Measurements from ENCODE around the gene PLEKHA7. TPM values are rescaled to one million over a fixed set of nuclear protein-coding genes. Genes with fewer than 3 reads are reported as not detected.
A peak's percentile ranks its signal among the peaks of the same experiment; 100 is the strongest.

Gene PLEKHA7
- total and polyA plus RNA-seq, 2 of the 13 experiments (the other 11 are each of a cell fraction or from before 2014, with no cell fraction given), result 17.5 to 18.7 TPM

DNA sequence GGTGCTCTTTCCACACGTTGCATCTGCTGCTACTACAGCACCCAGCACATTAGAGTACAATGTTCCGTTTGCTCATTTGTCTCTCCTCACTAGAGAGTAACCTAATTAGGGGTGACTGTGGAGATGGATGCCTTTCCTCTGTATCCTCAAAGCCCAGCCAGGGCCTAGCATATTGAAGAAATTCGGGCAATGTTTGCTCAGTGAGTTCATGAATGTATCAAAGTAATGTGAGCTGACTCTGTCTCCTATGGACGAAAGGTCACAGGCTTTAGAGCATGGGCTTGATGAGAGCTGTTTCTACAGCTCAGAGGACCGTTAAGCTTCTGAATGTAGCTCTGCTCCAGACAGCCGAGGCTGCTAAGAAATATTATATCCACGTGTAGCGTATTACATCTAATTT lies 208.3 kb downstream of the PLEKHA7 start (continued):
- TF ChIP-seq, protein P1, sequence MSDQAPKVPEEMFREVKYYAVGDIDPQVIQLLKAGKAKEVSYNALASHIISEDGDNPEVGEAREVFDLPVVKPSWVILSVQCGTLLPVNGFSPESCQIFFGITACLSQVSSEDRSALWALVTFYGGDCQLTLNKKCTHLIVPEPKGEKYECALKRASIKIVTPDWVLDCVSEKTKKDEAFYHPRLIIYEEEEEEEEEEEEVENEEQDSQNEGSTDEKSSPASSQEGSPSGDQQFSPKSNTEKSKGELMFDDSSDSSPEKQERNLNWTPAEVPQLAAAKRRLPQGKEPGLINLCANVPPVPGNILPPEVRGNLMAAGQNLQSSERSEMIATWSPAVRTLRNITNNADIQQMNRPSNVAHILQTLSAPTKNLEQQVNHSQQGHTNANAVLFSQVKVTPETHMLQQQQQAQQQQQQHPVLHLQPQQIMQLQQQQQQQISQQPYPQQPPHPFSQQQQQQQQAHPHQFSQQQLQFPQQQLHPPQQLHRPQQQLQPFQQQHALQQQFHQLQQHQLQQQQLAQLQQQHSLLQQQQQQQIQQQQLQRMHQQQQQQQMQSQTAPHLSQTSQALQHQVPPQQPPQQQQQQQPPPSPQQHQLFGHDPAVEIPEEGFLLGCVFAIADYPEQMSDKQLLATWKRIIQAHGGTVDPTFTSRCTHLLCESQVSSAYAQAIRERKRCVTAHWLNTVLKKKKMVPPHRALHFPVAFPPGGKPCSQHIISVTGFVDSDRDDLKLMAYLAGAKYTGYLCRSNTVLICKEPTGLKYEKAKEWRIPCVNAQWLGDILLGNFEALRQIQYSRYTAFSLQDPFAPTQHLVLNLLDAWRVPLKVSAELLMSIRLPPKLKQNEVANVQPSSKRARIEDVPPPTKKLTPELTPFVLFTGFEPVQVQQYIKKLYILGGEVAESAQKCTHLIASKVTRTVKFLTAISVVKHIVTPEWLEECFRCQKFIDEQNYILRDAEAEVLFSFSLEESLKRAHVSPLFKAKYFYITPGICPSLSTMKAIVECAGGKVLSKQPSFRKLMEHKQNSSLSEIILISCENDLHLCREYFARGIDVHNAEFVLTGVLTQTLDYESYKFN (CRISPR knock-in tag; conservative IDR thresholded peaks at IDR 0.05), result peak; percentile 36; the same call in 1 of the 2 replicates
- TF ChIP-seq MXI1 (IDR thresholded peaks at IDR 0.05; ENCODE audit: borderline replicate concordance, low read depth, low read length), result peak; percentile 26; the same call in 1 of the 3 replicates
- no peak for TF ChIP-seq MAFK (conservative IDR thresholded peaks at IDR 0.05 in 1 of 2, IDR thresholded peaks at IDR 0.05 in 1 of 2; ENCODE audit: low read length in 2 of 2)
- TF ChIP-seq, protein P2, sequence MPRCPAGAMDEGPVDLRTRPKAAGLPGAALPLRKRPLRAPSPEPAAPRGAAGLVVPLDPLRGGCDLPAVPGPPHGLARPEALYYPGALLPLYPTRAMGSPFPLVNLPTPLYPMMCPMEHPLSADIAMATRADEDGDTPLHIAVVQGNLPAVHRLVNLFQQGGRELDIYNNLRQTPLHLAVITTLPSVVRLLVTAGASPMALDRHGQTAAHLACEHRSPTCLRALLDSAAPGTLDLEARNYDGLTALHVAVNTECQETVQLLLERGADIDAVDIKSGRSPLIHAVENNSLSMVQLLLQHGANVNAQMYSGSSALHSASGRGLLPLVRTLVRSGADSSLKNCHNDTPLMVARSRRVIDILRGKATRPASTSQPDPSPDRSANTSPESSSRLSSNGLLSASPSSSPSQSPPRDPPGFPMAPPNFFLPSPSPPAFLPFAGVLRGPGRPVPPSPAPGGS (CRISPR knock-in tag; IDR thresholded peaks at IDR 0.05), result no peak
- peak; percentile 53; the same call in 1 of the 2 replicates for TF ChIP-seq SALL1 (CRISPR knock-in tag; IDR thresholded peaks at IDR 0.05)
- TF ChIP-seq HNF4A (CRISPR knock-in tag; IDR thresholded peaks at IDR 0.05), result peak; percentile 65
- TF ChIP-seq THAP11 (CRISPR knock-in tag; IDR thresholded peaks at IDR 0.05), result 0 out of 2 replicates have a peak, but pooled peaks have one; percentile 16
- no peak for TF ChIP-seq TBX3 (IDR thresholded peaks at IDR 0.05; ENCODE audit: borderline replicate concordance)
- TF ChIP-seq ZFX (CRISPR knock-in tag; IDR thresholded peaks at IDR 0.05; ENCODE audit: low read depth), result peak; percentile 49
- TF ChIP-seq TEAD3 (CRISPR knock-in tag; optimal IDR thresholded peaks at IDR 0.05; ENCODE audit: borderline replicate concordance), result peak; percentile 81
- TF ChIP-seq YY1 (IDR thresholded peaks at IDR 0.05; ENCODE audit: insufficient read depth, insufficient replicate concordance, low read depth, low read length), result no peak
- peak; percentile 95 for TF ChIP-seq SIX1 (CRISPR knock-in tag; IDR thresholded peaks at IDR 0.05; ENCODE audit: borderline replicate concordance)
- TF ChIP-seq TBL1XR1 (IDR thresholded peaks at IDR 0.05; ENCODE audit: borderline replicate concordance, low read length, partially characterized antibody), result peak; percentile 65
- TF ChIP-seq TBX2 (CRISPR knock-in tag; IDR thresholded peaks at IDR 0.05; ENCODE audit: borderline replicate concordance), result peak; percentile 24; the same call in 1 of the 2 replicates
- TF ChIP-seq, protein P3, sequence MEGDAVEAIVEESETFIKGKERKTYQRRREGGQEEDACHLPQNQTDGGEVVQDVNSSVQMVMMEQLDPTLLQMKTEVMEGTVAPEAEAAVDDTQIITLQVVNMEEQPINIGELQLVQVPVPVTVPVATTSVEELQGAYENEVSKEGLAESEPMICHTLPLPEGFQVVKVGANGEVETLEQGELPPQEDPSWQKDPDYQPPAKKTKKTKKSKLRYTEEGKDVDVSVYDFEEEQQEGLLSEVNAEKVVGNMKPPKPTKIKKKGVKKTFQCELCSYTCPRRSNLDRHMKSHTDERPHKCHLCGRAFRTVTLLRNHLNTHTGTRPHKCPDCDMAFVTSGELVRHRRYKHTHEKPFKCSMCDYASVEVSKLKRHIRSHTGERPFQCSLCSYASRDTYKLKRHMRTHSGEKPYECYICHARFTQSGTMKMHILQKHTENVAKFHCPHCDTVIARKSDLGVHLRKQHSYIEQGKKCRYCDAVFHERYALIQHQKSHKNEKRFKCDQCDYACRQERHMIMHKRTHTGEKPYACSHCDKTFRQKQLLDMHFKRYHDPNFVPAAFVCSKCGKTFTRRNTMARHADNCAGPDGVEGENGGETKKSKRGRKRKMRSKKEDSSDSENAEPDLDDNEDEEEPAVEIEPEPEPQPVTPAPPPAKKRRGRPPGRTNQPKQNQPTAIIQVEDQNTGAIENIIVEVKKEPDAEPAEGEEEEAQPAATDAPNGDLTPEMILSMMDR (CRISPR knock-in tag; IDR thresholded peaks at IDR 0.05), result no peak
- TF ChIP-seq GZF1 (CRISPR knock-in tag; IDR thresholded peaks at IDR 0.05), result no peak
- no peak for TF ChIP-seq ZNF672 (CRISPR knock-in tag; IDR thresholded peaks at IDR 0.05)
- TF ChIP-seq ZFY (CRISPR knock-in tag; IDR thresholded peaks at IDR 0.05), result 0 out of 2 replicates have a peak, but pooled peaks have one; percentile 31
- peak; percentile 47; the same call in 1 of the 2 replicates for TF ChIP-seq NR2F6 (IDR thresholded peaks at IDR 0.05)
- peak; percentile 80 for TF ChIP-seq NR2F6 (CRISPR knock-in tag; IDR thresholded peaks at IDR 0.05)
- peak; percentile 93 for TF ChIP-seq RXRB (CRISPR knock-in tag; IDR thresholded peaks at IDR 0.05; ENCODE audit: borderline replicate concordance)
- TF ChIP-seq NFKBIZ (CRISPR knock-in tag; IDR thresholded peaks at IDR 0.05), result no peak
